ENCODE measurements around the gene APBB2. TPM values are rescaled to one million over a fixed set of nuclear protein-coding genes. Genes with fewer than 3 reads are reported as not detected.

The APBB2 gene
- total RNA-seq, 1 donor, result 92.3 TPM

GRCh38 chr4:40992472-40993295 lies 221.7 kb downstream of the APBB2 start:
- Histone ChIP-seq H4K20me1 (ENCODE audit: insufficient read depth, low read length) (no peaks in the 10 kb centered on the region), H3K4me2 (ENCODE audit: insufficient read depth, low read length) (peak overlapping the region; percentile 44), H3K9me3 (ENCODE audit: low read depth, low read length) (no peaks in the 10 kb centered on the region), H3K4me3 (ENCODE audit: insufficient read depth, low read length) (no peak overlapping the region), H3K27me3 (ENCODE audit: insufficient read depth, low read length) (no peaks in the 10 kb centered on the region), H3K79me2 (ENCODE audit: insufficient read depth, low read length) (peaks cover 52% of the 10 kb centered on the region), H2AFZ (ENCODE audit: low read length) (no peak overlapping the region), H3K27ac (ENCODE audit: low read depth, low read length) (peak overlapping the region; percentile 88), H3K4me1 (ENCODE audit: insufficient read depth, low read length) (peaks cover 49% of the 10 kb centered on the region), H3K36me3 (ENCODE audit: insufficient read depth, low read length) (no peaks in the 10 kb centered on the region)
- TF ChIP-seq CTCF (IDR thresholded peaks at IDR 0.05; ENCODE audit: extremely low read depth, low read depth, low read length), result no peak
- DNase-seq (ENCODE audit: insufficient read length, low spot score, missing footprints), result peak; percentile 39

- H3K4me3 ChIP-seq (ENCODE audit: insufficient read depth, low read length), result no peak overlapping the region
- peaks cover 49% of the 10 kb centered on the region for H3K4me1 ChIP-seq (ENCODE audit: insufficient read depth, low read length)
- TF ChIP-seq CTCF (IDR thresholded peaks at IDR 0.05; ENCODE audit: extremely low read depth, low read depth, low read length), result no peak
- peaks cover 47% of the 10 kb centered on the region for H3K79me2 ChIP-seq (ENCODE audit: insufficient read depth, low read length)
- peak overlapping the region; percentile 88 for H3K27ac ChIP-seq (ENCODE audit: low read depth, low read length)
- no peaks in the 10 kb centered on the region for H3K27me3 ChIP-seq (ENCODE audit: insufficient read depth, low read length)
- H2AFZ ChIP-seq (ENCODE audit: low read length), result no peak overlapping the region
- no peak overlapping the region for H3K4me2 ChIP-seq (ENCODE audit: insufficient read depth, low read length)
- DNase-seq (ENCODE audit: insufficient read length, low spot score, missing footprints), result no peak
- H3K9me3 ChIP-seq (ENCODE audit: low read depth, low read length), result no peaks in the 10 kb centered on the region
- H4K20me1 ChIP-seq (ENCODE audit: insufficient read depth, low read length), result no peaks in the 10 kb centered on the region
- no peaks in the 10 kb centered on the region for H3K36me3 ChIP-seq (ENCODE audit: insufficient read depth, low read length)
These were observed 222.4 kb downstream of the APBB2 start for GRCh38 chr4:40991908-40992307.

- peak overlapping the region; percentile 62 for H3K4me2 ChIP-seq (ENCODE audit: insufficient read depth, low read length)
- no peaks in the 10 kb centered on the region for H4K20me1 ChIP-seq (ENCODE audit: insufficient read depth, low read length)
- no peak overlapping the region for H2AFZ ChIP-seq (ENCODE audit: low read length)
- H3K27me3 ChIP-seq (ENCODE audit: insufficient read depth, low read length), result no peaks in the 10 kb centered on the region
- no peak for DNase-seq (ENCODE audit: insufficient read length, low spot score, missing footprints)
- H3K27ac ChIP-seq (ENCODE audit: low read depth, low read length), result peak overlapping the region; percentile 88
- peaks cover 47% of the 10 kb centered on the region for H3K4me1 ChIP-seq (ENCODE audit: insufficient read depth, low read length)
- peaks cover 44% of the 10 kb centered on the region for H3K79me2 ChIP-seq (ENCODE audit: insufficient read depth, low read length)
- H3K9me3 ChIP-seq (ENCODE audit: low read depth, low read length), result no peaks in the 10 kb centered on the region
- no peaks in the 10 kb centered on the region for H3K36me3 ChIP-seq (ENCODE audit: insufficient read depth, low read length)
- TF ChIP-seq CTCF (IDR thresholded peaks at IDR 0.05; ENCODE audit: extremely low read depth, low read depth, low read length), result no peak
- no peak overlapping the region for H3K4me3 ChIP-seq (ENCODE audit: insufficient read depth, low read length)
These were observed 223.5 kb downstream of the APBB2 start for GRCh38 chr4:40990899-40991265.

- Histone ChIP-seq H3K4me2 (ENCODE audit: insufficient read depth, low read length) (peak overlapping the region; percentile 62), H3K79me2 (ENCODE audit: insufficient read depth, low read length) (peaks cover 43% of the 10 kb centered on the region), H3K27ac (ENCODE audit: low read depth, low read length) (peak overlapping the region; percentile 88), H3K9me3 (ENCODE audit: low read depth, low read length) (no peaks in the 10 kb centered on the region), H3K4me1 (ENCODE audit: insufficient read depth, low read length) (peaks cover 47% of the 10 kb centered on the region), H2AFZ (ENCODE audit: low read length) (no peak overlapping the region), H3K4me3 (ENCODE audit: insufficient read depth, low read length) (peak overlapping the region; percentile 4), H3K36me3 (ENCODE audit: insufficient read depth, low read length) (no peaks in the 10 kb centered on the region), H3K27me3 (ENCODE audit: insufficient read depth, low read length) (no peaks in the 10 kb centered on the region), H4K20me1 (ENCODE audit: insufficient read depth, low read length) (no peaks in the 10 kb centered on the region)
- peak; percentile 66 for DNase-seq (ENCODE audit: insufficient read length, low spot score, missing footprints)
- no peak for TF ChIP-seq CTCF (IDR thresholded peaks at IDR 0.05; ENCODE audit: extremely low read depth, low read depth, low read length)
These were observed 224.0 kb downstream of the APBB2 start for GRCh38 chr4:40990236-40990898.

Data from osteoblast (primary cell).